DOHH2 (cell line): ENCODE results near the gene NTNG2.

ENCODE experiments used
- H3F3A ChIP-seq: fragments of 200-600 bp; sonication (generic), shearing (Covaris generic); 2 replicates; pipeline ENCODE4 v1.6.0; 2016; ENCODE audit warnings: antibody characterized with exemption, mild to moderate bottlenecking; ENCODE audit not compliant: control insufficient read depth, insufficient read depth
- H3K27ac ChIP-seq: fragments of 200-600 bp; sonication (generic); 2 replicates; pipeline ENCODE4 v1.5.1; 2014; ENCODE audit warnings: low read depth, mild to moderate bottlenecking, low read length, moderate library complexity
- H3K27me3 ChIP-seq: fragments of 200-600 bp; sonication (generic); 2 replicates; pipeline ENCODE4 v1.6.1; 2014; ENCODE audit warnings: mild to moderate bottlenecking, low read length, mixed read lengths; ENCODE audit not compliant: control insufficient read depth
- H3K36me3 ChIP-seq: fragments of 200-600 bp; sonication (generic); 2 replicates; pipeline ENCODE4 v1.6.1; 2014; ENCODE audit warnings: mild to moderate bottlenecking, low read length, moderate library complexity, mixed read lengths; ENCODE audit not compliant: control insufficient read depth
- H3K4me1 ChIP-seq: fragments of 200-600 bp; sonication (generic); 2 replicates; pipeline ENCODE4 v1.6.1; 2014; ENCODE audit warnings: mild to moderate bottlenecking, low read length, mixed read lengths; ENCODE audit not compliant: control insufficient read depth
- H3K4me2 ChIP-seq: fragments of 200-600 bp; sonication (generic); 2 replicates; pipeline ENCODE4 v1.6.0; 2014; ENCODE audit warnings: mild to moderate bottlenecking, low read length, moderate library complexity
- H3K4me3 ChIP-seq: fragments of 200-600 bp; sonication (generic); 2 replicates; pipeline ENCODE4 v1.5.1; 2014; ENCODE audit warnings: mild to moderate bottlenecking, low read length, mixed read lengths
- H3K79me2 ChIP-seq: fragments of 200-600 bp; sonication (generic); 2 replicates; pipeline ENCODE4 v1.6.1; 2014; ENCODE audit warnings: mild to moderate bottlenecking, low read length, mixed read lengths; ENCODE audit not compliant: control insufficient read depth
- H3K9me2 ChIP-seq: fragments of 200-600 bp; sonication (generic); replicated peaks from 2 replicates; pipeline ENCODE4 v1.6.1; 2014; ENCODE audit warnings: mild to moderate bottlenecking, low read length, mixed read lengths; ENCODE audit not compliant: control insufficient read depth
- H3K9me3 ChIP-seq: fragments of 200-600 bp; sonication (generic); 2 replicates; pipeline ENCODE4 v1.6.1; 2014; ENCODE audit warnings: antibody characterized with exemption, low read length, mixed read lengths; ENCODE audit not compliant: control insufficient read depth, insufficient read depth
- H4K20me1 ChIP-seq: fragments of 200-600 bp; sonication (generic); 2 replicates; pipeline ENCODE4 v1.6.0; 2014; ENCODE audit warnings: low read depth, mild to moderate bottlenecking, antibody characterized with exemption, low read length, moderate library complexity; ENCODE audit not compliant: control insufficient read depth, insufficient read depth
- EZH2phosphoT487 ChIP-seq: fragments of 200-600 bp; sonication (generic); IDR thresholded peaks from 2 replicates; pipeline ENCODE4 v1.6.1; 2017; ENCODE audit warnings: borderline replicate concordance, mild to moderate bottlenecking, antibody characterized with exemption, low read length, moderate library complexity, mixed read lengths
- TF ChIP-seq, protein P1 (sequence below): fragments of 200-600 bp; sonication (generic); IDR thresholded peaks from one replicate; pipeline ENCODE4 v1.5.1; 2014; ENCODE audit warnings: antibody characterized with exemption, mild to moderate bottlenecking, low read depth, low read length; ENCODE audit not compliant: poor library complexity, severe bottlenecking

The NTNG2 gene

DNA sequence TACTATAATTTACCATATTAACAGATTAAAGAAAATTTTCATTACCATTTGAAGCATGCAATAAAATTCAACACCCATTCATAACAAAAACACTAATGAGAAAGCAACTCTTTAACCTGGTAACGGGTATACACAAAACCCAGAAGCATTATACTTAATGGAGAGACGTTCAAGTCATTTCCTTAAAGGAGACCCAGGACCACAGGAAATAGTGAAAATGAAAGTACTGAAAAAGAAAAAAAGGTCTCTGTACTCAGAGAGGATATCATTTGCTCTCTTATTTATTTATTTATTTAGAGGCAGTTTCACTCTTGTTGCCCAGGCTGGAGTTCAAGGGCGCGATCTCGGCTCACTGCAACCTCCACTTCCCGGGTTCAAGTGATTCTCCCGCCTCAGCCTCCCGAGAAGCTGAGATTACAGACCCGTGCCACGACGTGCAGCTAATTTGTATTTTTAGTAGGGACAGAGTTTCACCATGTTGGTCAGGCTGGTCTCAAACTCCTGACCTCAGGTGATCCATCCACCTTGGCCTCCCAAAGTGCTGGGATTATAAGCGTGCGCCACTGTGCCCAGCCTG is 131.4 kb downstream of the NTNG2 start:
- no peak for TF ChIP-seq EZH2phosphoT487
- TF ChIP-seq, protein P1, sequence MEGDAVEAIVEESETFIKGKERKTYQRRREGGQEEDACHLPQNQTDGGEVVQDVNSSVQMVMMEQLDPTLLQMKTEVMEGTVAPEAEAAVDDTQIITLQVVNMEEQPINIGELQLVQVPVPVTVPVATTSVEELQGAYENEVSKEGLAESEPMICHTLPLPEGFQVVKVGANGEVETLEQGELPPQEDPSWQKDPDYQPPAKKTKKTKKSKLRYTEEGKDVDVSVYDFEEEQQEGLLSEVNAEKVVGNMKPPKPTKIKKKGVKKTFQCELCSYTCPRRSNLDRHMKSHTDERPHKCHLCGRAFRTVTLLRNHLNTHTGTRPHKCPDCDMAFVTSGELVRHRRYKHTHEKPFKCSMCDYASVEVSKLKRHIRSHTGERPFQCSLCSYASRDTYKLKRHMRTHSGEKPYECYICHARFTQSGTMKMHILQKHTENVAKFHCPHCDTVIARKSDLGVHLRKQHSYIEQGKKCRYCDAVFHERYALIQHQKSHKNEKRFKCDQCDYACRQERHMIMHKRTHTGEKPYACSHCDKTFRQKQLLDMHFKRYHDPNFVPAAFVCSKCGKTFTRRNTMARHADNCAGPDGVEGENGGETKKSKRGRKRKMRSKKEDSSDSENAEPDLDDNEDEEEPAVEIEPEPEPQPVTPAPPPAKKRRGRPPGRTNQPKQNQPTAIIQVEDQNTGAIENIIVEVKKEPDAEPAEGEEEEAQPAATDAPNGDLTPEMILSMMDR: no peak
- Histone ChIP-seq H4K20me1 (no peaks in the 10 kb centered on the region), H3K79me2 (no peaks in the 10 kb centered on the region), H3K27ac (no peak overlapping the region), H3K4me1 (no peaks in the 10 kb centered on the region), H3K9me2 (no peaks in the 10 kb centered on the region), H3K4me2 (no peak overlapping the region), H3K36me3 (peaks cover 72% of the 10 kb centered on the region), H3K4me3 (no peak overlapping the region), H3K9me3 (no peaks in the 10 kb centered on the region), H3F3A (no peaks in the 10 kb centered on the region; the same call in 1 of the 2 replicates), H3K27me3 (no peaks in the 10 kb centered on the region)
